WTC11 (cell line): ENCODE data around the gene KLHL12. TPM values are rescaled to one million over a fixed set of nuclear protein-coding genes. Genes with fewer than 3 reads are reported as not detected.

Experiments
- ATAC-seq: fragments of 200-7000 bp; cut with Tn5 transposase; 2 replicates; pipeline ENCODE4 v1.10.0; 2021; ENCODE audit warnings: mild to moderate bottlenecking, moderate library complexity
- CTCF ChIA-PET: fragments of 300-600 bp; sonication (Branson Sonifier 250); formaldehyde crosslinking; loops from one replicate; lab custom pipeline; 2021; ENCODE audit warnings: antibody characterized with exemption; lab: Charles Lee
- POLR2A ChIA-PET: fragments of 350-600 bp; sonication (Branson Sonifier 250); formaldehyde crosslinking; loops from one replicate; lab custom pipeline; 2021; ENCODE audit warnings: antibody characterized with exemption; lab: Charles Lee
- DNase-seq: peaks from one replicate; pipeline ENCODE4 v3.0.0; 2021; ENCODE audit warnings: low spot score
- H3K27ac Mint-ChIP-seq: 2 replicates; pipeline ENCODE4 v1.8.0; 2021; ENCODE audit warnings: mixed read lengths
- H3K27me3 Mint-ChIP-seq: 2 replicates; pipeline ENCODE4 v1.8.0; 2021; ENCODE audit warnings: low read depth, mild to moderate bottlenecking, moderate library complexity, mixed read lengths
- H3K36me3 Mint-ChIP-seq: 2 replicates; pipeline ENCODE4 v1.8.0; 2021; ENCODE audit warnings: mixed read lengths
- H3K4me1 Mint-ChIP-seq: 2 replicates; pipeline ENCODE4 v1.8.0; 2022; ENCODE audit warnings: mixed read lengths
- H3K4me3 Mint-ChIP-seq: 2 replicates; pipeline ENCODE4 v1.8.0; 2021; ENCODE audit warnings: mild to moderate bottlenecking, moderate library complexity, mixed read lengths
- H3K9me3 Mint-ChIP-seq: 2 replicates; pipeline ENCODE4 v1.8.0; 2021; ENCODE audit warnings: mixed read lengths
- CBFB ChIP-seq: sonication (generic); formaldehyde crosslinking; IDR thresholded peaks from 2 replicates; pipeline ENCODE4 v1.8.1; 2022; ENCODE audit warnings: mild to moderate bottlenecking, low read depth, missing genetic modification reagents
- ELF4 ChIP-seq: sonication (generic); formaldehyde crosslinking; IDR thresholded peaks from 2 replicates; pipeline ENCODE4 v1.8.1; 2022; ENCODE audit warnings: low read depth, mild to moderate bottlenecking, moderate library complexity, missing genetic modification reagents
- ESRRA ChIP-seq: sonication (generic); formaldehyde crosslinking; IDR thresholded peaks from 2 replicates; pipeline ENCODE4 v1.8.1; 2022; ENCODE audit warnings: mild to moderate bottlenecking, missing genetic modification reagents, borderline replicate concordance
- GABPB1 ChIP-seq: sonication (generic); formaldehyde crosslinking; IDR thresholded peaks from 2 replicates; pipeline ENCODE4 v1.8.1; 2023; ENCODE audit warnings: mild to moderate bottlenecking, missing genetic modification reagents
- SMAD4 ChIP-seq: sonication (generic); formaldehyde crosslinking; IDR thresholded peaks from 2 replicates; pipeline ENCODE4 v1.8.0; 2022; ENCODE audit warnings: mild to moderate bottlenecking, missing genetic modification reagents
- ZMAT4 ChIP-seq: fragments of 250-450 bp; sonication (Bioruptor Pico); IDR thresholded peaks from 2 replicates; pipeline ENCODE4 v1.9.0; 2021; ENCODE audit warnings: mild to moderate bottlenecking
- ZNF121 ChIP-seq: sonication (generic); formaldehyde crosslinking; IDR thresholded peaks from 2 replicates; pipeline ENCODE4 v1.8.0; 2023; ENCODE audit warnings: missing genetic modification reagents
- ZNF281 ChIP-seq: sonication (generic); formaldehyde crosslinking; IDR thresholded peaks from 2 replicates; pipeline ENCODE4 v1.8.0; 2023; ENCODE audit warnings: mild to moderate bottlenecking, missing genetic modification reagents
- total RNA-seq: library from RNA; stranded (reverse); gene quantifications from 3 replicates; pipeline ENCODE4 v1.2.3, GENCODE V29; 2021
- TF ChIP-seq, protein P1 (sequence below): sonication (generic); formaldehyde crosslinking; IDR thresholded peaks from 2 replicates; pipeline ENCODE4 v1.8.1; 2022; ENCODE audit warnings: missing genetic modification reagents, borderline replicate concordance
- TF ChIP-seq, protein P2 (sequence below): fragments of 250-450 bp; sonication (Bioruptor Pico); conservative IDR thresholded peaks from 2 replicates; pipeline ENCODE4 v1.9.0; 2021; ENCODE audit warnings: mild to moderate bottlenecking

The KLHL12 gene
- total RNA-seq, 1 experiment from 2014 or later, result 29.6 TPM

GRCh38 chr1:202858331-202858730, 68.7 kb downstream of the KLHL12 start (continued):
- TF ChIP-seq ZNF281 (CRISPR knock-in tag) (no peak), SMAD4 (CRISPR knock-in tag) (no peak), ESRRA (CRISPR knock-in tag) (no peak), GABPB1 (CRISPR knock-in tag) (no peak), ELF4 (no peak), CBFB (CRISPR knock-in tag) (no peak)
- TF ChIP-seq, protein P1, sequence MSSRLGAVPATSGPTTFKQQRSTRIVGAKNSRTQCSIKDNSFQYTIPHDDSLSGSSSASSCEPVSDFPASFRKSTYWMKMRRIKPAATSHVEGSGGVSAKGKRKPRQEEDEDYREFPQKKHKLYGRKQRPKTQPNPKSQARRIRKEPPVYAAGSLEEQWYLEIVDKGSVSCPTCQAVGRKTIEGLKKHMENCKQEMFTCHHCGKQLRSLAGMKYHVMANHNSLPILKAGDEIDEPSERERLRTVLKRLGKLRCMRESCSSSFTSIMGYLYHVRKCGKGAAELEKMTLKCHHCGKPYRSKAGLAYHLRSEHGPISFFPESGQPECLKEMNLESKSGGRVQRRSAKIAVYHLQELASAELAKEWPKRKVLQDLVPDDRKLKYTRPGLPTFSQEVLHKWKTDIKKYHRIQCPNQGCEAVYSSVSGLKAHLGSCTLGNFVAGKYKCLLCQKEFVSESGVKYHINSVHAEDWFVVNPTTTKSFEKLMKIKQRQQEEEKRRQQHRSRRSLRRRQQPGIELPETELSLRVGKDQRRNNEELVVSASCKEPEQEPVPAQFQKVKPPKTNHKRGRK (CRISPR knock-in tag), result no peak

DNA sequence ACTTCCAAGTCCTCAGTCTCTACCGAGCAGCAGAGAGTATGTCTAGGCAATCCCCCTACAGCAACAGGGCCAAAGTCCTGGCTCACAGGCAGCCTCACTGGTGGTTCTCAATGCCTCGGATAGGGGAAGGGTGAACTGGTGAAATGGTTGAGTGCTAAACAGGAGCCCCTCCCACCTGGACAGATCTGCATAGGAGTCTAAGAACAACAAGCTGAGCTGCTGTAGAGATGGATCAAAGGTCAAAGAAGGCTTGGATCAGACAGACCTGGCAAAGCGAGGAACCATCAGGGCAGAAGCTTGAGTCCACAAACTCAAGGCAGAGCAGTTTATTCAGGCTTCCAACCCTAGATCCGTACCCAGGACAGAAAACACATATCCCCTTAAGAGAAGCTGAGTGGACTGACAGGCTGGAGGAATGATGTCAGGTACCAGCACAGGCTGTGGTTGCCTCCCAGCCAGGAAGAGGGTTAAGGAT, 69.9 kb downstream of the KLHL12 start:
- POLR2A ChIA-PET, result no interaction called here

More for the DNA sequence above, 69.9 kb downstream of the KLHL12 start:
- H3K36me3 Mint-ChIP-seq, result peaks cover 42% of the 10 kb centered on the region
- TF ChIP-seq ZMAT4 (no peak), ZNF281 (CRISPR knock-in tag) (no peak), ZNF121 (CRISPR knock-in tag) (no peak)
- TF ChIP-seq, protein P2, sequence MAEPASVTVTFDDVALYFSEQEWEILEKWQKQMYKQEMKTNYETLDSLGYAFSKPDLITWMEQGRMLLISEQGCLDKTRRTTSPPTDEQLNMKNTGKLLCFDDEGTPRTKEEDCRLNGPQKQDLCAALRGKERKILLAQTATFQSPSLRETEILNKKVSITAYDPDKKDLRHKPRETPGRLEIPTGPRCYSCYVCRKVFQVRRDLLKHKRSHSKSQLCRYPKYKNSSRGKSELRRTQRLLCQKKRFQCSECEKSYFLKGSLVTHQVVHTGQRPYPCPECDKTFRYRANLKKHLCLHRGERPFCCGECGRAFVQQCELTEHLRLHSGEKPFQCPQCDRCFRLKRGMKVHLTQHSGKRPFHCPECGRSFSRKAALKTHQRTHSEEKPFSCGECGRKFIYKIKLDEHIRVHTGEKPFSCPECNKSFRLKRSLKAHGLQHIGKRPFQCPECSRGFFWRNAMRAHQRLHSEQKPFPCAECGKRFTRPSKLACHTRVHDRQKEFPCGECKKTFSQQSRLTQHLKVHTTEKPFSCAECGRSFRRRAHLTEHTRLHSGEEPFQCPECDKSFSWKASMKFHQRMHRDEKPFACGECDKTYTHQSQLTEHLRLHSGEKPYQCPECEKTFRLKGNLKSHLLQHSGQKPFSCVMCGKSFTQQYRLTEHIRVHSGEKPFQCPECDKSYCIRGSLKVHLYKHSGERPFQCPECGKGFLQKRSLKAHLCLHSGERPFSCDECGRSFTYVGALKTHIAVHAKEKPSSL (CRISPR knock-in tag), result no peak
- no peak for DNase-seq
- no peak for ATAC-seq
- H3K27ac Mint-ChIP-seq, result no peak overlapping the region
- CTCF ChIA-PET, result no interaction called here
- peaks cover 14% of the 10 kb centered on the region for H3K4me1 Mint-ChIP-seq
- no peaks in the 10 kb centered on the region for H3K9me3 Mint-ChIP-seq
- no peak overlapping the region for H3K4me3 Mint-ChIP-seq
- H3K27me3 Mint-ChIP-seq, result no peaks in the 10 kb centered on the region
